CD4-positive, alpha-beta T cell treated with Interleukin-21 for 1 hour (primary cell): ENCODE measurements around the gene CHST7.

Source experiments
- DNase-seq: peaks from one replicate; pipeline ENCODE4 v3.0.0-alpha.2; 2020

Gene CHST7

DNA sequence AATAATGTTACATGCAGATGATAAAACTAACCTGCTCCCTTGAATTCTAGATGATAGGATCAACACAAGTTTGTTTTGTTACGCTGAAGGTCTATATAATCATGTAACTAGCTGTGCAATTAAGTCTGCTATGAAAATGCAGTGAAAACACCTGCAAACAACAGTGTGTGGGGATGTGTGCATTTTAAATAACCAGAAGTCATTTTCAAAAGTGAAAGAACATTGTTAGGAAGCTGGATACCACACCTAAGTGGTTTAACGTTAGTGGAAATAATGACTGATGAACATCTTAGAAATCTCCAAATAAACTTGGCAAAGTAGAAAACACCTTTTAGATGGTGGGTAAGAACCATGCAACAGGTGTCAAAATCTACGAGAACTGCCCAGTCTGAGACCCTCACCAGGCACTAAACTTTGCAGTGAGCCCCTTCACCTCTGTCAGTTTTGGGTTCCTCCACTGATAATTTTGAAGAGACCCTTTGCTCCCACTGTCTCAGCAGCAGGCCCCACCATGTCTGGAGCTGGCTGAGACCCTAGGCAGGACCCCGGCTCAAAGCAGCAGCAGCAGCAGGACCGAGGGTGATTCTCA is 36.6 kb downstream of the CHST7 start:
- no peak for DNase-seq

DNA sequence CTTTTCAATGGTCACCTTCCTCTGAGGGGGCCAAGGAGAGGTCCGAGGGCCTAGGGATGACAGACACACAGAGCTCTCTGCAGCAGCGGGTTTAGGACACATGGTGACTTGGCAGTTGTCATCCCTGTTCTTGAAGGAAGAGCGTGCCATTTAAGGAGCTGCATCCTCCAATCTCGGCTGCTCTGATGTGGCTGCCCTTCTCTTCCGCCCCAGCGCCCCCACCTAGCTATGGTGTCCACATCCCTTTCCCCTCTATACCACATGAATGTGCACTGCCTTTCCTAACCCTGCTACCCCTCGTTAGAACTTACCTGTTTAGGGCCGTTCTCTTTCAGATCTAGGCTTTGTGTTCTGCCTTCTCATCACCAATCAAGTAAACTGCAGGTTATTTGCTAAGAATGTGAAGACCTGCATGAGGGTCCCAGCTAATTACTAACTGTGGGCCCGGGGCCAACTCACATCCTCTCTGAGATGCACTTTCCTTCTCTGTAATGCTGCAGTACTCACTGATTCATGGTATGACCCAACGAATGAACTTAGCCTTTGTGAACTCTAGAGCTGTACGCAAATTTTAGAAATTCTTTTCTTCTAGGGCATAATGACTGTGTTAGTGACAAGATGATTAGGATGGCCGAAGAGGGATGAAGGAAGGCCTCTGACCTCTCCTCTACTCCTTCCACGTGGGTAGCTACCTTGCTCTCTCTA is 38.2 kb downstream of the CHST7 start:
- DNase-seq: peak; percentile 52

DNA sequence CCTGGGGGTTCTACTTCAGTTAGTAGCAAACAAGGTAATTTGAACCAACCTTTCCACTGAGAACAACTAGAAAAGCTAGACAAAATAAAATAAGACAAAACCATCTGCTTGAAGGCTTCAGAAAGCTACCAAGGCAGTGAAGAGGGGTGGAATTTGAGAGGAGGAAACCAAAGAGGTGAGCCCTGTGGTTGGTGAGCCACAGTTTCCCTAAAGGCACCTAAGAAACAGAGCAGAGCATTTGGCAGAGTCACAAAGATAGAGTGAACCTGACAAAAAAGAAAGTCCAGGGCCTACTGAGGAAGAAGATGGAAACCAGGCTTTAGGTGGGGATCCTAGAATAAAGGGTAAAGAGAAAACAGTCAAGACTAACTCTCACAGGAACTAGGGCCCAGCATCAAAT is 44.3 kb downstream of the CHST7 start:
- no peak for DNase-seq

DNA sequence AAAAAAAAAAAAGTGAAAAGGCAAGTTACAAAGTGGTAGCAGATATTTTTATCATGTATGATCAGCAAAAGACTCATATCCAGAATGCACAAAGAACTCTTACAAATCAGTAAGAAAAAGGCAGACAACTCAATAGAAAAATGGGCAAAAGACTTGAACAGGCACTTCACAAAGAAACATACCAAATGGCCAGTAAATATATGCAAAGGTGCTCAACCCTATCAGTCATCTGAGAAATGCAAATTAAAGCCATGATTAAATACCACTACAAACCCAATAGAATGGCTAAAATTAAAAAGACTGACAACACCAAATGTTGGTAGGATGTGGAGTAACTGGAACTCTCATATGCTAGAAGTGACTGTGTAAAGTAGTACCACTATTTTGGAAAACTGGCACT is 45.4 kb downstream of the CHST7 start:
- DNase-seq: no peak

DNA sequence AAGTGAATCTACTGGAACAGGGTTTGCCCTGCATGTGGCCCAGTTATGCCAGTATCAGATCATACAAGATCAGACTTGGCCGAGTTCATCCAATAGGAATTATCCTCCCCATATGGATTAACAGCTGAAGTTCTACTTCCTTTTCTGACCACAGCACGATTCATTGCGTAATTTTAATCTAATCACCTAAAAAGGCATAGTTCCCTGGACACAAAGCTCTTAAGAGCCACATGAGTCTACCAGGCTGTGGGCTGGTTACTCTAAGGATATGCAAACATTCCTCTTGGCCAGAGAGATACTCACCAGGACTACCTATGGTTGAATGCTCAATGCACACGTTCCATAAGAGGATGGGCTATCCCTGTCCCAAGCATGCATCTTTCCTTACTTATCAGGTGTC is 46.9 kb downstream of the CHST7 start:
- DNase-seq: no peak

DNA sequence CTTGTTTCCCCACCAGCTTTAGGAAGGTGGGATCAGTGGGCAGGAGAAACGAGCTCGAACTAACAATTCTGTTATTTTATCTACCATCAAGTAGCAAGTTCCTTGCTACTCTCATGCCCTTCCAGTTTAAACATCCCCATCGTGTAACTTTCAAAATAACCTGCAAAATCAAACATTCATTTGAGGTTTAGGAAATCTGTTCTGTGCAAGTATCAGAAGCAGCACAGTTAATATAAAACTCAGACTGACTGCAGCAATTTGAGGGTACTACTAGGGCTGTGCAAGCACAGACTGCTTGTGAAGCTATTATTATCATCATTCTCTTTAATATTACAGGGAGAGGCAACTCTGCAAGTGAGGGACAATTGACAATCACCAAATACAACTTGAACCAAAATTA is 48.0 kb downstream of the CHST7 start:
- no peak for DNase-seq

DNA sequence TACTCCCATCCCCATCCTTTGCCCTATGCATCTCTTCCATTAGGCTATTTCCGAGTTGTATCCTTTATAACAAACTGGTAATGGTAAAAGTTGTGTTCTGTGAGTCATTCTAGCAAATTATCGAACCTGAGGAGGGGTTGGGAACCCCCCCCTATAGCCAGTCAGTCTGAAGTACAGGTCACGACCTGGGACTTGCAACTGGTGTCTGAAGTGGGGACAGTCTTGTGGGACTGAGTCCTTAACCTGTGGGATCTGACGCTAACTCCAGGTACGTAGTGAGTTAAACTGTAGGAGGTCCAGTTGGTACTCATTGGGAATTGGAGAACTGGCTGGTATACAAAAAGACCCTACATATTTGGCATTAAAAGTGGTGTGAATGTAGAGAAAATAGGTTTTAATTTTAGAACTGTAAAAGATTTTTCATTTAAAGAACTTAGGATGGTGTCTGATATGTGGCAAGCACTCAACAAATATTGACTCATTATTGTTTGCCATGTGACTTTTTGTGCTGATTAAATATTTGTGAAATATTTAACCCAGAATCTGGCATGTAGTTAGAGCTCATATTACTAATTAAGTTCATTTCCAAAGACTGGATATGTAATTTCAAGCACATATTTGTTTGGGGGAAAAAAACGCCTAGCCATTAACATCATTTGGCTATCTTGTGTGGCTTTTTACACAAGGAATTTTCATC is 50.7 kb downstream of the CHST7 start:
- DNase-seq: no peak

DNA sequence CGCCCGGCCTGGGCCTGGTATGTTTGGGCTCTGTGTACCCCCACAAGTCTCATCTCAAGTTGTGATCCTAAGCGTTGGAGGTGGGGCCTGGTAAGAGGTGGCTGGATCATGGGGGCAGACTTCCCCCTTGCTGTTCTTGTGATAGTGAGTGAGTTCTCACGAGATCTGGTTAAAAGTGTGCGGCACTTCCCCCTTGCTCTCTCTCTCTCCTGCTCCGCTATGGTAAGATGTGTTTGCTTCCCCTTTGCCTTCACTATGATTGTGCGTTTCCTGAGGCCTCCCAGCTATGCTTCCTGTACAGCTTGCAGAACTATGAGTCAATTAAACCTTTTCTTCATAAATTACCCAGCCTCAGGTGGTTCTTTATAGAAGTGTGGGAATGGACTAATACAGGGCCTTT is 53.0 kb downstream of the CHST7 start:
- DNase-seq: peak; percentile 41

DNA sequence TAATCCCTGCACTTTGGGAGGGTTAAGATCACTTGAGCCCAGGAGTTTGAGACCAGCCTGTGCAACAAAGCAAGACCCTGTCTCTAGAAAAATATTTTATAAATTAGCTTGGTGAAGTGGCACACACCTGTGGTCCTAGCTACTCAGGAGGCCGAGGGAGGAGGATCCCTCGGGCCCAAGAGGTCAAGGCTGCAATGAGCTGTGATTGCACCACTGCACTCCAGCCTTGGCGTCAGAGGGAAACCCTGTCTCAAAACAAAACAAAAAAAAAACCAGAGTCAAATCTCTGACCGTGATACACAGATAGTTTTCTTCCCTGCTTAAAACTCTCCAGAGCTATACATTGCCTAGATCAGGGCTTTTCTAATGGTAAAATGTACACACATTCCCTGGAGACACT is 53.5 kb downstream of the CHST7 start:
- DNase-seq: no peak

DNA sequence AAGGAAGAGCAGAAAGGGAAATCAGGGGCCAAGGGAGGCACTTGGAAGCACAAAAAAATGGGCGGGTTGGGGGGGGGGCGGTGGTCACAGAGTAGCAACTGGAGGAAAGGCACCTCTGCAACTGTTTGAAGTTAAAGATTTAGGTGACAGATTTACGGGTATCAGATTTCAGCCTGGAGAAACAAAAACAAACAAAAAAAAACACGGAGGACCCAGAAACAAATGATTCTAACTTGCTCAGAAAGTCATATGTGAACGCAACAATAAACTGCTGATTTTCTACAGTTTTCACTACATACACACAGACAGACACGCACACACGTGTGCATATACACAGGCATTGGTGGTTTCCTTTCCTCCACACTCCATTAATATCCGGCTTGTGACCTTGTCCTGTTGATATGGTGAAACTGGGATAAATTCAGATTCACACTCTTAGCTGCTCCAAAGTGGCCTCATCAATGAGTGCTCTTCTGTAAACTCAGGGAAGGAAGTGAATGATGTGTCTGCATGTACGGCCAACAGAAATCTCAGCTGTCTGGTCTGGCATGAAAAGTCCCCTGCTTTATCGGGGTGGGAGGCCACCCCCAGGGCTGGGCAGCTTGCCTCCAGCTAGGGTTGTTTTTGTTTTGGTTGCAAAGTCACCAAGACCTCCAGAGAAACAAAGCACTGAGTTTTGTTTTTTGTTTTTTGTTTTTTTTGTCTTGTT is 54.3 kb downstream of the CHST7 start:
- DNase-seq: no peak

DNA sequence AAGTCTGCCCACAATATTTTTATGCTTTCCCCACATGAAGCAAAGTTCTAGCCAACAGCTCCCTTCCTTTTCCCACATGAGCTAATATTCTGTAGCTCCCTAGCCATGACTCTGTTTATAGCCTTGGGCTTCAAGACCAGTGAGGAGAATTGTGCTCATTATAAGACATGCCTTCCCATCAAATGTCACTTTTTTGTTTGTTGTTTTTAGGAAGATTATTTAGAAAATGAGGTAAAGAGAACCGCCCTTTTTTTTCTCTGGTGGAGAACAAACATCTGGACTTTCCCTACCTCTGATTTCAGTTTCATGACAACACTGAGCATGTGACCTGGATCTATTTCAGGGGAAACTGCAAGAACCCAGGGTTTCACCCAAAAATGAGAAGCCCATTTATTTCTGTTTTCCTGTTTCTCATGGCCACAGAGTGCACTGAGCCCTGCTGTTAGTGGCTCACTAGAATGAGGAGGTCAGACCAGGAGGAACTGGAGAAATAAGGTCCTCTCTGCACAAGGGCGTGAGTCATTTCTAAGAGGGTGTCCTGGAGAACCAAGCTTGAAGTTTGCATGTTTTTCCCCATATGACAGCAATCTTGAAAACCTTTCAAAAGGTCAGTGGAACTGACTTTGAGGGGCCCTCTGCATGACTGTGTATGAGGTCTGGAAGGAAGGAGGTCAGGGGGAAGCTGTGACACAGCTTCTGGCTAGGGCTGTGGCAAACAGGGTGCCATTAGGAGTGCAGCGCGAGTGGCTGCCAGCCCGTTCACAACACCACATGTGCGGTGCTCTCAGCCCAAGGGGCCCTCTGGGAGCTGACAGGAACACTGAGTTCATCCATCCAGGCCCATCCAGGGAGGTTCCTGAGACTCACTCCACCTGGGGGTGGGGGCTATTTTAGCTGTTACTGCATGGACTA is 55.2 kb downstream of the CHST7 start:
- DNase-seq: peak; percentile 31

DNA sequence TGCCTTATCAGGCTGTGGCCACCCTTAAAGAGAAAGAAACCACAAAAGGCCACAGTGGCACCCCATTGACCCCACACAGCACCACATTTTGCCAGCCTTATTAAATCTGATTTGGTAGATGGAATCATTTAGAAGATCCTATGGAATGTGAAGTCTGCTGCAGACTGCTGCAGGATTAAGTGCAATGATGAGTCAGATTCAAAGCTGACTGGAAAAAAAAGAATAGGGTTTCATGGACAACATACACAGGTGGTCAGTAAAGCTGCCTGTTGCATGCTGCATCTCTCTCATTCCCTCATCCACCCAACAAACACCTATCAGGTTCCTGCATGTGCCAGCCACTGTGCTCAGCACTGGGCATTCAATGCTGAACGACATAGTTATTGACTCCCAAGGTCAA is 56.6 kb downstream of the CHST7 start:
- DNase-seq: no peak

DNA sequence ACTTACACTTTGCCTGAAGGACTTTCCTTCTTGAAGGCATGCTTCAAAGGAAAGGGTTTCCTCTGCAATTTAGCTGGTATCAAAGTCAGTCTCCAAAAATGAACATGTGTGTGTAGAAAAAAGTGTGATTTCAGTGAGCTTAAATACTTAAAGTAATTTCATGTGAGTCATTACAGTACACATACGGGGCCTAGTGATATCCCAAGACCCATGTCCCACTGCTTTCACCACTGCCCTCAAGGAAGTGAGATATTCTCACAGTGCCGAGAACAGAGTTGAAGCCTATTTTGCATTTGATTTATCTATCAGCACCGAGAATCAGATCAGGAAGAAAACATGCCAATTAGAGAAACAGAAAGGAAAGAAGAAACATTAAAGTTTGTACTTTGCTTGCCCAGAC is 61.0 kb downstream of the CHST7 start:
- DNase-seq: no peak

DNA sequence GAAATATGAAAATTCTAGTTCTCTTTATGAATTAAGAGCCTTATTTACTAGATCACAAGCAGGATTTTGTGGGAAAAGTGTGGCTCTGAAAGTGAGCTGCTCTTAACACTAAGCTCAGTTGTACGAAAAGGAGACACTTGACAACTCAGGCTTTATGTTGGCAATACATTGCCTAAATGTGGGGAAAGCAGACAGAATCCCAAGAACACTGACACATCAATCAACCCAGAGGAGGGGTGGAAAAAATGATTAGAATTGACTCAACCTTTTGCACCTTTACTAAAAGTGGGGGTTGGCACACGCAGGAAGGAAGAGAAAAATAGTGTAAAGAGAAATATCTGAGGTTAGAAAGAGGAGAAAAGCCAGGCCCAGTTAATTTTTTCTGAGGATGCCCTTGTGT is 61.6 kb downstream of the CHST7 start:
- no peak for DNase-seq

DNA sequence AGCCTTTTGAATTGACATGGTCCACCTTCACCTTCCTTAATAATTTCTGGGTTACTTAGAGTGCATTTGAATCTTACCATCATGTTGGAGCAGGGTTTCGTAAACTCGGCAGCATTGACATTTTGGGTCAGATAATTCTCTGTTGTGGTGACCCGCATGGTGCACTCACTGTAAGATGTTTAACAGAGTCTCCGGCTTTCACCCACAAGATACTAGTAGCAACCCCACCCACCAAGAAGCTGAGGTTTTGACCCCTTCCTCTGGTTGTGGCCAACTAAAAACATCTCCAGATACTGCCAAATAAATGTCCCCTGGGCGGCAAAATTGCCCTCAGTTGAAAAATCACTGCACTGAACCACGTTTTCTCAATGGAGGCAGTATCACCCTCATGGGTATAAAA is 62.7 kb downstream of the CHST7 start:
- no peak for DNase-seq

DNA sequence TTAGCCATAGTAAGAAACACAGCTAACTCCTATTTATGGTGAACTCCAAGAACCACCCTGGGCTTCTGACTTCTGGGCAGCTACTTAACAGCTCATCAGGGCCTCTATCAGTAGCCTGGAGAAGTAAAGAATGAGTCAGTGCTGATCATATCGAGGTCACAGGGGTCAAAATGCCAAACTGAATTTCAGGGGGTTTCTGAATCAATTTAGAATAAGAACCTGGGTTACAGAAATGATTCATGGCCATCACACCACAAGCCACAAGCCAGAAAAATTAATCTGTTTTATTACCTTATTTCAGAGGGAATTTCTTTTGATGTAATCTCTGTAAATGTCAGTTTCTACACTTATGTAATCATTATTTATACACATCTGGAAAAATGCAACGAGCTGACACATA is 64.4 kb downstream of the CHST7 start:
- DNase-seq: no peak

DNA sequence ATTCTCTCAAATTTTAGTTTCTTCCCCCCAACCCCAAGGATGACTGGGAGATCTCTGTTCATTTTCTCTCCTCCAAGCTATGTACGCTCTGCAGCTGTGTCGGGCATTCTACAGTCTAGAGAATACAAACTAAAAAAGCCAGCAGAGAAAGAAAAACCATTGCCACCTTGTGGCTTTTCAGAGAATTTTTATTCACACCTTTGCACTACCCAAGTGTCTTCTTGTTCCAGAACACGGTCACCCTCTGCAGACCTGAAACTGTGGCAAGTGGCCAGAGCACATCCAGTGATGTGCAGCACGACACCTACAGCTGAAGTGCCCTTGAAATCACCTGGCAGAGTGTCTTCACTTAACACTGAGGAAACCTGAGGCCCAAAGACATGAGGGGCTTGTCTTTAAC is 68.6 kb downstream of the CHST7 start:
- peak; percentile 54 for DNase-seq

DNA sequence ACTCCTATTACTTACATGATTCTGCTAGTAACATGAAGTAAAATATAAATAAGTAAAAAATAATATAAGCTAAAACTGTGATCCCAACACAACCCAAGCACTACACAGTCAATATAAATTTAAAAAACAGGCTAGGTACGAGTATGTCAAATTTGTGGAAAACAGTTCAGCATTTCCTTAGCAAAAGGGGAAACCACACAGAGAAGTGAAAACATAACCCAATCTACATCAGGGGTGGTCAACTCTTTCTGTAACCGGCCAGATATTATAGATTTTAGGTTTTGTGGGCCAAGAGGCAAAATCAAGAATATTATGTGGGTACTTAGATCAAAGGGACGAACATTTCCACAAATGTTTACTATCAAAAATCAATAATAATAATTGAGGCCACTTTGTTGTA is 70.1 kb downstream of the CHST7 start:
- DNase-seq: no peak

DNA sequence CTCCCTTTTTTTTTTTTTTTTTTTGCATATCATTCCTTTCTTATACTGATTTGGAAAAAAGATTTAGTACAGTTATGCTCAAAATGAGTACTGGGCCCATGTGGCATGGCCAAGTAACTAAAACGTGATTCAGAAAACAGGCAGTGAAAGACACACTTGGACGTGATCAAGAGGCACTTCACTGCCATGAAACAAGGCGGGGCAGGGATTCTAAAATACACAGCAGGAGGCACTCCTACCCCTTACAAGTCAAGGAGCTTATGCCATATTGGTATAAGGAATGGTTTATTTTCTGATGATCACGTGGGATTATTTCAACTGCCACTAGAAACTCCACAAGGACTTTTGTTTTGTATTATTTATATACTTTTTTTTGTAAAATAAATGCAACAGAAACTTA is 72.0 kb downstream of the CHST7 start:
- DNase-seq: no peak

DNA sequence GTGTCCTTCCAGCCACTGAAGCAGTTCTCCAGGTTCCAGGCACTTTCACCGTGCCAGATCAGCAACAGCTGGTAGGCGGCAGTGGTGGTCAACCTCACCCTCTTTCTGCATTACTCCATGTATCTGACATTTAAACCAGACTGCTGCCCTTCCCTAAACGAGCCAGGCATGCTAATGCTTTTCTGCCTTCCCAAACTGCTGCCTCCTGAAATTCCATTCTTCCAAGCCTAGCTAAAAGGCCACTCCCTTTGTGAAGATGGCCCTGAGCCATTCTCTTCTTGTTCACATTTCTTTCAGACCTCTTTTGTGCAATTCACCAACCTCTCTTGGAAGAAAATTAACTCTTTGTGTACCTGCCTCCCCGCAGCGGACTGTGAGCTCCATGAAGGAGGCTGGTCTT is 73.7 kb downstream of the CHST7 start:
- no peak for DNase-seq
